Measurements from ENCODE around the gene LRP1B. TPM values are rescaled to one million over a fixed set of nuclear protein-coding genes. Genes with fewer than 3 reads are reported as not detected.

Gene LRP1B
- not detected for total RNA-seq
- long read RNA-seq = 0 reads

DNA sequence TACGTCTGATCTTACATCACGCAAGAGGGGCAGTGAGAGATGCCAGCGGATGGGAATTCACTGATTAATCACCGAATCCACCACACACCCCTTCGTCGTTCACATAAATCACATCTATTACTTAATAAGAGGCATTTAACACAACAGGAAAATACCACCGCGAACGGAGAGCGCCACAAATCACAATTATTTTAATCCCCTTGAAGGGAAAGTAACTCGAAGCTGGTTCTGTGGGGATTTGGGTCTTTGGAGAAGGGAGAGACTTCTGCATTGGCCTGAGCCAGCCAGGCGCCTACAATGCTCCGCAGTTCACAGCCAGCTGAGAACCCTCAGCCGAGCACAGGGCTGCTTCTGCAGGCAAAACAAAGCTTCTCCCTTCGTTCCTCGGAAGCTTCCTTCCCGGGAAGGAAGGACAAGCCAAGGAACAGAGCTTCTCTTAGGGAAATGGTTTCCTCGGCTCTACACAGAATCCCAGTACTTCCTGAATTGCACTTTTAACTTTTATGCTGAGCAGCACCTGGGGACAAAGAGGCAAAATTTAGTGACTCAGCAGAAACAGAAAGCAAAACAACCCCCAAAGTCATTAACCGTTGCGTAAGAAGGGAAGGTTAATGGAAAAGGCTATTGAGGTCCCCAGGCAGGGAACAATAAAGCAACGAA, at the start of gene LRP1B:
Gene LRP1B (minus strand): TSS at position 7 of the 660 bp plus-strand sequence. CDS start 287 bp downstream, outside the sequence.
- DNase-seq (ENCODE audit: missing footprints) (no peak), ATAC-seq (peak; percentile 37)
- intact Hi-C loops (cut with DNase I) = no loop called here

DNA sequence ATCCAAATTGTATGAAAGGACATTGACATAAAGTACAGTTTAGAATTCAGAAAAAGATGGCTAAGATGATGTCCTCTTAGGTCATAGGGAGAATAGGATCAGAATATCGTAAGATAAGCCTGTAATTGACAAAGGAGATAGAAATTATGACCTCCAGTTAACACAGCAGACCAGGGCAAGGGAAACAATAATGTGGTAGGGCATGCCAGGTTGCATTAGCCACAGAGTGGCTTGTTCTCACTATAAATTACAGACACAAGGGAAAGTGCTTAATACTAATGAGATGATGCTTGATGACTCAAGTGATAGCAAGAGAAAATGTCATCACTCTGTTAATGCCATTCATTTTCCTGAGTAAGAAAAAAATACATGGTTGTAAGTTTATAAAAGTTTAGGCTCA, 48.9 kb upstream of the LRP1B start:
- DNase-seq (ENCODE audit: missing footprints) (no peak), ATAC-seq (no peak)
- intact Hi-C loops (cut with DNase I) = no loop called here

DNA sequence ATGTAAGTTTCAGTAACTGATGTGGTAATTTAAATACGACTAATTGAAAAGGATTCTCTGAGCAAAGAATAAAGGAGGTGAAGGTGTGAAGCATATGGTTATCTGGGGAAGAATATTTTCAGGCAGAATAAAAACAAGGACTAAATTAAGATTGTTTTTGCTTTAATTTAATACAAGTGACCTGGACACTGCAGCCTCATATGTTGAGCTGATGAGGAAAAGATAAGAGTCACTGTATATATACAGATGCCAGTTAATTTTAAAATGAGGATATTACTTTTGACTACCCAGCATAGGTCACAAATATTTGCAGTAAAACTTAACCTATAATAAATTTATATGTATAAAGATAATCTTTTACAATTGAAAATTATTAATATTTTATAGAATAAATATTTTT, 47.8 kb upstream of the LRP1B start:
- ATAC-seq = no peak
- no peak for DNase-seq (ENCODE audit: missing footprints)
- intact Hi-C loops (cut with DNase I) = no loop called here

DNA sequence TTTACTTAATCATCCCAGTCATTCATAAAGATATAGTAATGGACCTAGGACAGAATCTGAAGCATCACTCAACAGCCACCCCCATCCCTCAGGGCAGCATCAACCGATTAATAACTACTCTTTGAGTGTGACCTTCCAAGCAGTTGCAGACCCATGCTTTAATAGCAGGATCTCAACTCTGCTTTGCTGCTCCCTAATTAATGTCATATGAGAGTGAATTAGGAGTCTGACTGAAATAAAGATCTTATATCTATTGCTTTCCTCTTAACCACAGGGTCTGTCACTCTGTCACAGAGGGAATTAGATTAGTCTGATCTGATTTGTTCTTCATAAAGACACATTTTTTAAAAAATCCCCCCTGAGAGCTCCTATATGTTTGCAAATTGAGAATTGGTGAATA, 46.1 kb upstream of the LRP1B start:
- DNase-seq (ENCODE audit: missing footprints) (no peak), ATAC-seq (no peak)
- intact Hi-C loops (cut with DNase I) = no loop called here

DNA sequence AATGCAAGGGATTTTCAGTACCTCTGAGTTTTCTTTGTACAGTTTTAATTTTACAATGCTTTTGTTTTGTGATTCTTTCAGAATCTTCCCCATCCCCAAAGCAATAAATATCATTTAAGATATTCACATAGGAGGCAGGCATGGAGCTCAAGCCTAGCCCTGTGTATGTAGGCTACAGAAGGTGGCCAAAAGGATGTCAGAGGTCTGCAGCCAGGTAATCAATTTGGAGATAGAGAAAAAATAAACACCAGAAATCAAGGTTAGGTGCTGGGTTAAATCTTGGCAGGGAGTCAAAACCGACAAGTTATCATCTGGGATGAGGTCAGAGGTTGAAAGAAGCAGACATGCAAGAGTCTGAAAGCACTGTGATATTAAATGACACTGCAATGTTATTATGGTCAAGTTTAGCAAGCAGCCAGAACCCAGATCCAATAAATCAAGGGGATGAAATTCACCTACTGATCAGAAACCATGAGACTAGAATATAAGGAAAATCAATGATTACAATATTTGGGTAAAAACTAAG, 45.1 kb upstream of the LRP1B start:
- ATAC-seq (no peak), DNase-seq (ENCODE audit: missing footprints) (no peak)
- intact Hi-C loops (cut with DNase I) = no loop called here

DNA sequence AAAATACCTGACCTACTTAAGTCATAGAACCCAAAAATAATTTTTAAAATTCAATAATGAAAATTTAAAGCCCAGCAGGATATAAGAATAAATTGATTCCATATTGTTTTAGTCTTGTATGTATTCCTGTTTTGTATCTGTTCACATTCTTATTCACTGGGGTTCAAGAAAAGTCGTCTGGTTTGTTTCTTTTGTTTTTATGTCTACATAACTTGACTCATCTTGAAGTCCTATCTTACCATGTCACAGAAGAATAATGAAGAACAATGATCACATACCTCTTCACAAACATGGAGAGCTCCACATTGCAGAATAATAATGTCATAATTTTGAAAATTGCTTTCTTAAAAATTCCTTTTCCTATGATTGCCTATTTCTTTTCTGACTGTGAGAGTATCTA, 43.4 kb upstream of the LRP1B start:
- intact Hi-C loops (cut with DNase I) = no loop called here
- DNase-seq (ENCODE audit: missing footprints) = no peak
- no peak for ATAC-seq

DNA sequence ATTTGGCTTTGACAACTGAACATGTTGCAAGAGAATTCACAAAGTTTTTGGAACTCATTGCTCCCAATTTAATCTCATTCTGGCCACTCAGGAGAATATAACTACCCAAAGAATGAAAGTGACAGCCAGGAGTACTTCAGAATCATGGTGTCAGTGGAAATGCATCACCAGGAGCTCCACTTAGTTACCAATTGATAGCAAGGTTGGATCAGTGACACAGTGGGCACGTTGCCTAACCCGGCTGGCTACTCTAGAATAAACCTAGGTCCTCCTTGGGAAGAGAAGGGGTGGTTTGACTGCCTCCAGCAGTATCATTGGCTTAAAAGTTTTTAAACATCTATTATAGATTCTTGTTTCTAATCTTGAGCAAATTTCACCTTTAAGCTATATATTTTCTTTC, 40.0 kb upstream of the LRP1B start:
- intact Hi-C loops (cut with DNase I) = no loop called here
- DNase-seq (ENCODE audit: missing footprints) (no peak), ATAC-seq (peak; percentile 54)

DNA sequence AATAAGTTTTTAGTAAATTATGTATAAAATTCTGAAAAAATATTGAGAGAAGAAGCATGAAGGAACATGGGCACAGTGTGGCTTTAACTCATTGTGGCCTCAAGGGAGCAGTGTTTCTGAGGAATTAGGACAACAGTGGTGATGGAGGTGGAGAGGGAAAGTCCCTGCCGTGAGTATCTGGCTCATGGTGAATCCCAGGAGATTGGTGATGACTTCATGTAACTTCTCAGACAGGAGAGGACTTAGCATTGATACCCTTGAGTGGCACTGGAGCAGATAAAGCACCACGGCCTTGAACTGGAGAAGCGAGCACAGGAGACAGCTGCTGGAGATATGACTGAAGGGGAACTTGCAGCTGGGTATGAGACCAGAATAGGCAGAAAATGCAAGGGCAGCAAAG, 35.0 kb upstream of the LRP1B start:
- ATAC-seq = no peak
- intact Hi-C loops (cut with DNase I) = no loop called here
- no peak for DNase-seq (ENCODE audit: missing footprints)

DNA sequence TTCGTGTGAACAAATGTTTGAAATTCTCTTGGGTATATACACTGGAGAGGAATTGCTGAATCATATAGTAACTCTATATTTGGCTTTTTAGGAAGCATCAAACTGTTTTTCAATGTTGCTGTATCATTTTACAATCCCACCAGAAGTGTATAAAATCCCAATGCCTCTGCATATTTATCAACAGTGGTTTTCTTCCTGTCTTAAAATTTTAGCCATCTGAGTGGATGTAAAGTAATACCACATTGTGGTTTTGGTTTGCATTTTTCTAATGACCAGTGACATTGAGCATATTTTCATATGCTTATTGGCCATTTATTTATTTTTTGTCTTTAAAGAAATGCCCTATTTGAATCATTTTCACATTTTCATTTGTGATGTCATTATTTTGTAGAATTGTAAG, 22.8 kb upstream of the LRP1B start:
- ATAC-seq (no peak), DNase-seq (ENCODE audit: missing footprints) (no peak)
- intact Hi-C loops (cut with DNase I) = no loop called here

DNA sequence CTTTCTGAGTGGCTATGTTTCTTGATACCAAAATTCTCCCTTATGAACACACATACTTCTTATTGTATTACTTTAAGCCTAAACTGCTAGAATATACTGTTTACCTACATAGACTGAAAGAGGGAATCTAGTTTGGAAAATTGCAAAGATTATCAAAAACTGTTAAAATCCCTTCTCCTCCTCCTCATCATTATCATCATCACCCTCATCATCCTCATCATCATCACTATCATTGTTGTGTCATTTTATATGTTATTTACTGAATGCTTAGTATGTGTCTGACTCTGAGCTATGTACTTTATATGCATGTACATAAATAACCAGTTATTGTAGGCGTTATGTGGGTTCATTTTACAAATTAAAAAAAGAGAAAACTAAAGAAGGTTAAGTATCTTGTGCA, 19.6 kb upstream of the LRP1B start:
- ATAC-seq (no peak), DNase-seq (ENCODE audit: missing footprints) (no peak)
- intact Hi-C loops (cut with DNase I) = no loop called here

DNA sequence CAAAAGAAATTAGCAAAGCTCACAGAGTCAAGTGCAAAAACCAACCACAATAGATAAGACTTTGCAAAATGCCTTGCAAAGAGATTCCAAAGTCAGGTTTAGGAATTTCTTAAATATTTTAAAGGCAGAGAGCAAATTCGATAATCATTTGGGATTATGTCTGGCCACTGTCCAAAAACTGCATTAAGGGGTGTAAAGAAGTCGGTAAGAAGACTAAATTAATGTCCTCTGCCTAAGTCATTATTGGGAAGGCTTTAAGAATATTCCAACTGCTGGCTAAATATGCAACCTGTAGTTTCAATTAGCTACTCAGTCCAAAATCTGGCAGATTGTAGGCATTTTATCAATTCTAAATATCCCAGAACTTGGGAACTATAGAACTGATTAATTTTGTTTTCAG, 13.7 kb upstream of the LRP1B start:
- DNase-seq (ENCODE audit: missing footprints) (no peak), ATAC-seq (no peak)
- intact Hi-C loops (cut with DNase I) = no loop called here

DNA sequence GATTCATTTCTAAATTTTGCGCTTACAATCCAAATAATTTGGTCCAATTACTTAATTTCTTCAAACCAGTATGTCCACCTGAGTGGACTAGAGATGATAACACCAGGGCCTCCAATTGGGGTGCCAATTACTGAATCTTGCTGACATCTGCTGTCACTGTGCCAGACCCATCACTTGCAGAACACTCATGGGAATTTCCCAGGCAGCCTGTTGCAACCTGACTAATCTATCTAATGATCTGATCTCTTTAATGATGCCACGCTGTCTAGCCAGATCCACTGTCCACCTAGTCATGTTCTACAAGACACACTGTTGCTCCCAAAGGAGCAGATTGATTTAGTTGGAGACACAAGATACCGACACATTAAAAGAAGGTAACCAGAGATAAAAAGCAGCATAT, 11.8 kb upstream of the LRP1B start:
- intact Hi-C loops (cut with DNase I) = no loop called here
- DNase-seq (ENCODE audit: missing footprints) (no peak), ATAC-seq (no peak)

DNA sequence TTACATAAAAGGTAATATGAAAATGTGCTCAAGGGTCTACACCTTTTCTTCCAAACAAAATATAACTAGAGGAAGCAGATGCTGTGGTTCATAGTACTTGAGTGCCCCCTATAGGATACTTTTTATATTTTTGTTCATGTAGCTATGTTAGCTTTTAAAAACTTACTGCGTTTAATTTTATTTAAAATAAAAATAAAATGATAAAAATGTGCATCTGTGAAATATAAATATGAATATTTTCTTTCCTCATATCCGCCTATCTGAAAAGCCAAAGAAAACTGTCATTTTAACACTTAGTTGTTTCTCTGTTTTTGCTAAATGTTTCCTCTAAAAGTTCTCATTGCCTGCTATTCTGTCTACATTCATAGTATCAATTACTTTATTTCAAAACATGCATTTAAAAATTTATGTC, 9.6 kb upstream of the LRP1B start:
- intact Hi-C loops (cut with DNase I) = no loop called here
- ATAC-seq (no peak), DNase-seq (ENCODE audit: missing footprints) (no peak)

DNA sequence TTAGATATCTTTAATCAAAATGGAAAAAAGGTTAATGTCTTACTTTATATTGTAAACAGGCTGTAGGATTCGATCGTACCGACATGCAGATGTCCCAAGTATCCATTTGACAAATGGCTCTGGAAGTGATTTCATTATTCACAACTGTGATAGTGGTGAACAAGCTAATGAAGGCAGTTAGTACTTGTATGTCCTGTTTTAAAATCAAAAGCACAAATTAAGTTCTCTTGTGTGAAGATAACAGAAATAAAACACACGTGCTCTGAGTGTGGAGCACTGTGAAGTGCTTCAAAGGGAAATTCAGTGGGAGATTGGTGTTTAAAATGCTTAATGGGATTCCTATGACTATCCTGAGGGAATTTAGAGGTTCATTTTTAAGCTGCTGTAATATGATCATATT, 8.6 kb upstream of the LRP1B start:
- ATAC-seq (no peak), DNase-seq (ENCODE audit: missing footprints) (no peak)
- intact Hi-C loops (cut with DNase I) = no loop called here

DNA sequence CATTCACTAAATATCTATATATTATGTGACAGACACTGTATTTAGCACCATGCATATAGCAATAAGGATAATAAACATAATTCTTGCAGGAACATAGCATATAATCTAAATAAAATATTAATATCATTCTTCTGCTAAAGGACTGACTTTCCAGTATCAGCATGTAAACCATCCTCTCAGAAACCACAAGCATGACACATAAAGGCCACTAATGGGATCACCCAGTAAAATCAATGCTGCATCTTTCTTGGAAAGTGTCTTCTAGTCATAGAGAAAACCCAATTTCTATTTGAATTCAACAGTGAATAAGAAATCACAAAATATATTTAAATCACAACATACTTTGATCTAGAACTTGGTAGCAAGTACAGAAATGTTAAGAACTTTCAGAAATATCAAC, 5.8 kb upstream of the LRP1B start:
- intact Hi-C loops (cut with DNase I) = no loop called here
- no peak for DNase-seq (ENCODE audit: missing footprints)
- ATAC-seq = no peak

DNA sequence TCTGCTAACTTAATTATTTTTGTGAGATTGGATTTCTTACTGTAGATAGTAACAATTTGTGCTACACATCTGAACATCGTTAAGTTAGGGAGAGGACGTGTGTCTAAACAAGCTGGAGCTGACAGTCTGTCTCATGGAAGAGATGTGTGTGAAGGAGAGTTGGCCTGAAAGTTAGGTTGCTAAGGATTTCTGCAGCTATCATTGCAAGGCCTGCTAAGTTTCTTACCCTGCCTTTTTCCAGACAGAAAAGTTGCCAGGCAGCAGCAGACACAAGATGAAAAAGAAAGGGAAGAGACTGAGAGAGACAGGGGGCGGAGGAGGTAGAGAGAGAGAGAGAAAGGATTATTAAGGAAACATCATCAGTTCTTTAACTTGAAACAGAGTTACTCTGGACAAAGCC, 4.1 kb upstream of the LRP1B start:
- DNase-seq (ENCODE audit: missing footprints) (no peak), ATAC-seq (no peak)
- intact Hi-C loops (cut with DNase I) = no loop called here

DNA sequence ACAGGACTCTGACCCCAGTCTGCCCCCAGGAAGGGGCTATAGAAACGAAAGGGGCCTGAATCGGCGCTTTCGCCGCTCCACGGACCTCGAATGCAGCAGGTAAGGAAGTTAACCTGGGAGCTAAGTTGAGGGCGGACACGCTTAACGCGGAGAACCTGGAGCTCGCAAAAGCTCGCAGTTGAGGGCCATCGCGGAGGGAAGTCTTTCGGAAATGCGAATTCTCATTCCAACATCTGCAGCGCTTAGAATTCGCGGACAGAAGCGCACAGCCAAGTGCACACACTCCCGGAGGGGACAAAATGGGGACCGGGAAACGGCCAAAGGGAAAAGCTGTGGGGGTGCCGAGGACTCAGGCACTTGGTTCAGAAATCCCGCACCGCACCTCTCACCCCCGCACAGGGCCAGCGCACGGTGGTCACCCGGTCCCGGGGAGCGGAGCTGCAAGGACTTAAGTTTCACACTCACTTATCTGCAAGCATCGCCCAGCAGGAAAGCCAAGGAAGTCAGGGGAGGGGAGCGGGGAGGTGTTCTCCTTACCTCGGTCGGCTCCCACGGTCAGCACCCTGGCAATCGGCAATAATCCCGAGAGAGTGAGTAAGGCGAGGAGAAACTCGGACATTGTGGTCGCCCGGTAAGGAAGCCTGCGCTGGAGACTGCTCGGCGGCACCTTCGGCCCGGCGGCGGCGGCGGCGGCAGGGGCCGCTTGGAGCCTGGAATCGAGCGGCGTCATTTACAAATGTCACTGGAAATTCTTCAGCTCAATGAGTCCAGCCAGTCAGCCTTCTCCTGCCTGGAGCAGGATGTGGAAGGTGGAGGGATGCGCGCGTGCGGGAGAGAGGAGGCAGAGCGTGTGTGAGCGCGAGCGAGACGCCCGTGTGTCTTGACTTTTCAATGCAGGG, 456 bp downstream of the LRP1B start:
- intact Hi-C loops (cut with DNase I) = no loop called here
- DNase-seq (ENCODE audit: missing footprints) = peak; percentile 60
- peak; percentile 52 for ATAC-seq

DNA sequence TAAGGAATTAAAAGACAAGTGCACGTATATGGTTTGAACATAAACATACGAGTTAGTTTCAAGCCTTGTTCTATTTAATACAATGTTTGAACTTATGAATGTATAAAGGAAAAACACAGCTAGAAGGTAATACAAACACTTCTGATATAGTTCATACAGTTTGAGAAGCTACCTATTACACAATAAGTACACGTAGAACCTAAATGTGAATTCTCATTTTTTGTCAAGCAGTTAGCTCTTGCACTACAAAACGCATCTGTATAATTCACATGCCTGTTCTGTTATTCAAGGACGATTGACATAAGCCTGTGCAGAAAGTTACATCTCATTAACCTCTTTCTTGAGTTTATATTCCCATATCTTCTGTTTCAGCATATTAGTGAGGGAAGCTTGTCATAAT, 2.7 kb downstream of the LRP1B start:
- intact Hi-C loops (cut with DNase I) = no loop called here
- ATAC-seq (no peak), DNase-seq (ENCODE audit: missing footprints) (no peak)

DNA sequence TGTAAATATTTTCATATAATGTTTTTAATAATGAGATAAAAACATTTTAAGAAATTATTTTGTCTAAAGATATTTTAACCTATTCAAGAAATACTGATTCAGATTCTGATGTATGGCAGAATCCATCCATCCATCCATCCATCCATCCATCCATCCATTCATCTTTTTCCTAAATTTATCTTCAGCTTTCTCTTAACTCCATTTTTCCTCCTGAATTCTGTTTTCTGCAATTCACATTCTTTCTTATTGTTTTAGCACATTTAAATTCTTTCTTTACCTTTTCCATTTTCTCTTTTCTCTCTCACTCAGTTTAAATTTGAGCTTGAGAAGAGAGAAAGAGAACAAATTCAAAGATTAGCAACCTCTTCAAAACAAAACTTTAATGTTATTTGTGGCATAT, 3.6 kb downstream of the LRP1B start:
- ATAC-seq (no peak), DNase-seq (ENCODE audit: missing footprints) (no peak)
- intact Hi-C loops (cut with DNase I) = no loop called here

DNA sequence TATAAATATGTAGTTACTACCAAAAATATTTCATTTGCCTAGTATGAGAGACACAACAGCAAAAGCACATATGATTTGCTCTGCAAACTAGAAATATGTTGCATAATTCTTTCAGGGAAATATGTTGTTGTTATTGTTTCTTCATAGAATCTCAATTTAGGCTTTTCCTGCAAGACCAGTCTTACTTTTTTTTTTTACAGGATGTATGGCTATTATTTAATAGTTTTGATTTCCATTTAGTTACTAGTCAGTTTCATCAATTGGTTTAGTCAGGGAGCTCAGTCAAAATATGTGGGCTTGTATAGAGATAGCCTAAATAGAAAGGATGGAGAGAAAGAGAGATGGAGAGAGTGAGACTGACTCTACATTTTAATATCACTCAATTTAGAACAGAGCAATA, 6.1 kb downstream of the LRP1B start:
- intact Hi-C loops (cut with DNase I) = no loop called here
- no peak for DNase-seq (ENCODE audit: missing footprints)
- no peak for ATAC-seq
